ENCODE data around the gene DUS1L.

DUS1L gene

GRCh38 chr17:82065638-82066303 lies at the start of gene DUS1L:
Gene DUS1L (minus strand): TSS chr17:82065804. CDS start chr17:82065059, 745 bp downstream.
- no peak for DNase-seq

GRCh38 chr17:82114872-82115271 lies 49.3 kb upstream of the DUS1L start:
- DNase-seq = no peak

- DNase-seq = no peak
These were observed 48.8 kb upstream of the DUS1L start for GRCh38 chr17:82114447-82114846.

- no peak for DNase-seq
These were observed 48.3 kb upstream of the DUS1L start for GRCh38 chr17:82113941-82114340.

- no peak for DNase-seq
These were observed 47.8 kb upstream of the DUS1L start for GRCh38 chr17:82113422-82113821.

- DNase-seq = no peak
These were observed 47.3 kb upstream of the DUS1L start for GRCh38 chr17:82112914-82113311.

GRCh38 chr17:82112181-82112913 lies 46.7 kb upstream of the DUS1L start:
- no peak for DNase-seq

GRCh38 chr17:82110298-82110697 lies 44.7 kb upstream of the DUS1L start:
- DNase-seq = no peak

- DNase-seq = no peak
These were observed 43.4 kb upstream of the DUS1L start for GRCh38 chr17:82108961-82109475.

- DNase-seq = no peak
These were observed 42.9 kb upstream of the DUS1L start for GRCh38 chr17:82108496-82108945.

GRCh38 chr17:82108038-82108437 lies 42.4 kb upstream of the DUS1L start:
- no peak for DNase-seq

- no peak for DNase-seq
These were observed 41.8 kb upstream of the DUS1L start for GRCh38 chr17:82107341-82107860.

GRCh38 chr17:82106688-82107305 lies 41.2 kb upstream of the DUS1L start:
- no peak for DNase-seq

GRCh38 chr17:82105882-82106687 lies 40.5 kb upstream of the DUS1L start:
- DNase-seq = peak; percentile 90

GRCh38 chr17:82105417-82105881 lies 39.8 kb upstream of the DUS1L start:
- DNase-seq = no peak

- no peak for DNase-seq
These were observed 39.3 kb upstream of the DUS1L start for GRCh38 chr17:82104797-82105416.

- no peak for DNase-seq
These were observed 38.2 kb upstream of the DUS1L start for GRCh38 chr17:82103553-82104451.

- no peak for DNase-seq
These were observed 36.4 kb upstream of the DUS1L start for GRCh38 chr17:82101767-82102679.

- DNase-seq = no peak
These were observed 35.7 kb upstream of the DUS1L start for GRCh38 chr17:82101301-82101715.
